GM19351 (cell line): Measurements from ENCODE around the gene DES.
"Not testable (repeated sequence)": the region's sequence is repeated elsewhere in the genome, so short reads cannot be mapped to it uniquely, and the experiment has no call there.

ENCODE experiments used
- ATAC-seq: cut with Tn5 transposase; IDR thresholded peaks from one replicate; pipeline ENCODE4 v1.9.1; 2021; ENCODE audit warnings: mild to moderate bottlenecking, moderate library complexity; ENCODE audit not compliant: unreplicated experiment

Gene DES

DNA sequence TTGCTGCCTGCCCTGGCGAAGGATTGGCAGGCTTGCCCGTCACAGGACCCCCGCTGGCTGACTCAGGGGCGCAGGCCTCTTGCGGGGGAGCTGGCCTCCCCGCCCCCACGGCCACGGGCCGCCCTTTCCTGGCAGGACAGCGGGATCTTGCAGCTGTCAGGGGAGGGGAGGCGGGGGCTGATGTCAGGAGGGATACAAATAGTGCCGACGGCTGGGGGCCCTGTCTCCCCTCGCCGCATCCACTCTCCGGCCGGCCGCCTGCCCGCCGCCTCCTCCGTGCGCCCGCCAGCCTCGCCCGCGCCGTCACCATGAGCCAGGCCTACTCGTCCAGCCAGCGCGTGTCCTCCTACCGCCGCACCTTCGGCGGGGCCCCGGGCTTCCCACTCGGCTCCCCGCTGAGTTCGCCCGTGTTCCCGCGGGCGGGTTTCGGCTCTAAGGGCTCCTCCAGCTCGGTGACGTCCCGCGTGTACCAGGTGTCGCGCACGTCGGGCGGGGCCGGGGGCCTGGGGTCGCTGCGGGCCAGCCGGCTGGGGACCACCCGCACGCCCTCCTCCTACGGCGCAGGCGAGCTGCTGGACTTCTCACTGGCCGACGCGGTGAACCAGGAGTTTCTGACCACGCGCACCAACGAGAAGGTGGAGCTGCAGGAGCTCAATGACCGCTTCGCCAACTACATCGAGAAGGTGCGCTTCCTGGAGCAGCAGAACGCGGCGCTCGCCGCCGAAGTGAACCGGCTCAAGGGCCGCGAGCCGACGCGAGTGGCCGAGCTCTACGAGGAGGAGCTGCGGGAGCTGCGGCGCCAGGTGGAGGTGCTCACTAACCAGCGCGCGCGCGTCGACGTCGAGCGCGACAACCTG is at the start of gene DES:
Gene DES (plus strand): TSS at position 223 of the 857 bp plus-strand sequence. CDS start 86 bp downstream, at position 309.
- ATAC-seq = no peak

DNA sequence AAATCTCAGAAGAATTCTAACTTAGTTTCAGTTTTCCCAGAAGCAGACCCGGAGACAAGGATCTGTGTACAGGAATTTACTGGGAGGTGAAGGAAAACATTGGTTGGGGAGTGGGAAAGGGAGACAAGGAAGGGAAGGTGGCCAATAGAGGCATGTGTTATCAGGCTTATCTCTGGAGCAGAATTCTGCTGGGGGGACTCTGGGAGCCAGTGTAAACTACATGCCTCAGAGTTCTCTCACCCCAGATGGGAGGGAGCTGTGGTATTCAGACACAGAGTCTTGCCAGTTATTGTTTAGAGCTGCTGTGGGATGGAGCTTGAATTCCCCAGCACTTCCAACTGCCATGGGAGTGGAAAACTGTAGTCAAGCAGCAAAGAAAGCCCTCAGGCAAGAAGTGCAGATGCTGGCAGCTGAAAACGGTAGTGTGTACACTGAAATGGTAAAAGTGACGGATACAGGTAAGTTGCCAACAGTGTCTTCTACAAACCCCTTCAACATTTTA is 49.4 kb upstream of the DES start:
- ATAC-seq = no peak

DNA sequence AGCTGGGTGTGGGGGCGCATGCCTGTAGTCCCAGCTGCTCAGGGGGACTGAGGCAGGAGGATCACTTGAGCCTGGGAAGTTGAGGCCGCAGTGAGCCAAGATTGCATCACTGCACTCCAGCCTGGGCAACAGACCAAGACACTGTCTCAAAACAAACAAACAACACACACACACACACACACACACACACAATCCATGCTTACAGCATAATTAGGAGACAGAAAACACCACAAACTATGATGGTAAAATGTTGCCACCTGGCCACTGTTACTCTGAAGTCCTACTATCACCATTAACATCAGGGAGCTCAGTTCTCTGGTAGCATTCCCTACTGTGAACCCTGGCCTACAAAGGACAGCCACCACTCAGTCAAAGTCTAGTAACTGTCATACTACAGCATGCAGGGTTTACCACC is 48.7 kb upstream of the DES start:
- no peak for ATAC-seq

DNA sequence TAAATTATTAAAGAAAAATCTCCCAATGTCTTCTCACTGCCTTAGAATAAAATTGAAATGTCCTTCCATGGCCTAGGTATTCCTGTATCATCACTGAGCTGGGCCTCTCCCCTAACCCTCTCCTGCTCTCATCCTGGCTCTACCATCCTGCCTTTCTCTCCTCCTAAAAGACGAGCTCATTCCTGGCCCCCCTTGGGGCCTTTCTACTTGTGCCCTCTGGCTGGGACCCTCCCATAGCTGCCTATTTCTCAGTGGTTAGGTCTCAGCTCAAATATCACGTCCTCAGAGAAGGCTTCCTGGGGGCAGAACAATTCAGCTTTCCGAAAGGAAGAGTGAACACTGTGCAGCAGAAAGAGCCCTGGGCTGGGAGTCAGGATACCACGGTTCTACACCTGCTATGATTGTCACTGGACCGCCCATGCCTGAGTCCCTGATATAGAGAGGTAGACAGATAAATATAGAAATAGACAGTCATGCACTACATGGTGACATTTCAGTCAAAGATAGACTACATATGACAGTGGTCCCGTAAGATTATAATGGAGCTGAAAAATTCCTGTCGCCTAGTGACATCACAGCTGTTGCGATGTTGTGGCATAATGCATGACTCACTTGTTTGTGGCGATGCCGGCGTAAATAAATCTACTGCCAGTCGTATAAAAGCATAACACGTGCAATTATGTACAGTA is 39.9 kb upstream of the DES start:
- no peak for ATAC-seq

DNA sequence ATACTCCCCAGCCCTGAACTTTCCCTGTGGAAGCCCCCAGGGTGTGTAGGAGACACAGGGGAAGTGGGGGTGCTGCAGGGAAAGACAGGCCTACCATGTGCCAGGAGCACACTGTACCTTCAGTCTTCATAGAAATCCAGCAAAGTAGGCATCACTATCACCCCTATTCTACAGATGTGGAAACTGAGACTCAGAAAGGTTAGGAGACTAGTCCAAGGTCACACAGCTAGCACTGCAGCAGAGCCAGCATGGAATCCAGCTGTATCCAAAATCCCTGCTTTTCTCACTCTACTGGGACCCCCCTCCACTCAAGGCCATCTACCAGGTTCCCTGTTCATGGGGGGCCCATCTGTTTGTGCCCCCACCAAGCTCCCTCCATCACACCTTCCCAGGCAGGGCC is 37.3 kb upstream of the DES start:
- no peak for ATAC-seq

DNA sequence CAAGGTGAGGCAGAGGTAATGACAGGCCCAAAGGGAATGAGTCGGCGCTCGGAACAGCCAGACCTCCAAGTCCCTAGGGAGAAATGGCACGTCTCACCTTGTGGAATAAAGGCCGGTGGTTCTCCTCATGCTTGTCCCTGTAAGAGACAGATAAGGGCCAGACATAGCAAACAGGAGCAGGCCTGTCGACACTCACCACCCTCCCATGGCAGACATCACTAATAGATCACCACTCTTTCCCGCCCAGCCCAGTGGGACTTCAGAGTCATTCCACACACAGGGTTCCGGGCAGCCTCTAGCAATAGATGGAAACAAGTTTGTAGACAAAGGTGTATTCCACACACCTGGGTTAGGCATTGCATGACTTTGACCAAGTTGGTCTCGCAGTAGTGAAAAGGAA is 36.7 kb upstream of the DES start:
- ATAC-seq = no peak

DNA sequence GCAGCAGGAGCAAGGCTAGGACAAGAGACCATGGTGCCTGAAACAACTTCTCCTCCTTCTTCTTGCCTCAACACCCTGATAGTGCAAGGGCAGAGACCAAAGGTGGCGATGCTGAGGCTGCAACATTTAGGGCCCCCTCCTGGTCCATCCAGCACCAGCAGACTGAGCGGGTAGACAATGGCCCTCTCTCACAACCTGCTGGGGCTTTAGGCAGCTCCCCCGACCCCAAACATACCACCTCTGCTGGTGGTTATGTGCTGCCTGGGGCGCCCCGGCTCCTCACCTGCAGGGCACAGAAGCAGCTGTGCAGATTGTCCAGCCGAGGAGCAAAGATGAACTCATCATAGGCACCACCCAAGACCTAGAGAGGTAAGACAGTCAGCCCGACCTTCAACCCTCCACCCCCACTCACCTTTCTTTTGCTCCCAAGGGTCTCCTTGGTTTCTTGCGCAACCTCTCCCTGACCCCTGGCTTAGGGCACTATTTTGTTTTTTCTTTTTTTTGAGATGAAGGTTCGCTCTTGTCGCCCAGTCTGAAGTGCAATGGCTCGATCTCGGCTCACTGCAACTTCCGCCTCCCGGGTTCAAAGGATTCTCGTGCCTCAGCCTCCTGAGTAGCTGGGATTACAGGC is 34.0 kb upstream of the DES start:
- ATAC-seq = no peak

DNA sequence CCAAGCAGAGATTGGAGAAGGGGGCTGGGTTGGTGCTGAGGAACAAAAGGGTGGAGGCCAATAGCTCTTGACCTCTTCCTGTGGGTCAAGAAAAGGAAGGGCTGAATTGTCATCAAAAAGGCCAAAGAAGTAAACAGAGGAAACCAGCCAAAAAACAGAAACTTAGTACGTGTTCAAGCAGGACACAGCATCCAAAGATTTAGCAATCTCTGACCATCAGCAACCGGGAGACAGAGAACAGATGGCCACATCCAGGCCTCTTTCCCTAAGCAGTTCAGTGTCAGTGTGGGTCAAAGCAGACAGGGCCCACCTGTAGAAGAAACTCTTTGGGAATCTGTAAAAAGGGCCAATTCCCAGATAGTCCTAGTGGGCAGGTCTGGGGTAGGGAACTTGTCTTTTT is 33.3 kb upstream of the DES start:
- no peak for ATAC-seq

DNA sequence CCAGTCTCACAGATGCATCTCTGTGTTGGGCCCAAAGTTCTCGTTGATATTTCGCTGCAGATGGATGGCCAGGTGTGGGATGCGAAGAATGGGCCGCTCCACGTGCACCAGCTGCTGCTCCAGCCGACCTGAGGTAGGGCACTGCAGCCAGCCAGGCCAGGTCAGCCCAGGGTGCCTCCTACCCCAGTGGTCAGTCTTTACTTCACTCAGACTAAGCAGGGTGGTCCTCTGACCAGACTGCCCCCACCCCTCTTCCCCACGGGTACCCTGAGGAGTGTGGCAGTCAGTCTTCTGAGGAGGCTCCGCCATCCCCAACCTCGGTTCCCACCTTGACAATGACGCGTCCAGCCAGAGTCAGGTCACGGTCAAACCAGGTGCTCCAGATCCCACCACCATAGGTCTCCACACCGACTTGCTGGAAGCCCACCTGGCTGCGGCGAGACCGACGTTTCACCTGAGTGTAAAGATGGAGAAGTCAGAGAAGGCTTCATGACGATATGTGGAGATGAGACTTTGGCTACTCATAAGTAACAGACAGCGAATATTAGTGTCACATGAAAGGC is 32.1 kb upstream of the DES start:
- ATAC-seq = no peak

DNA sequence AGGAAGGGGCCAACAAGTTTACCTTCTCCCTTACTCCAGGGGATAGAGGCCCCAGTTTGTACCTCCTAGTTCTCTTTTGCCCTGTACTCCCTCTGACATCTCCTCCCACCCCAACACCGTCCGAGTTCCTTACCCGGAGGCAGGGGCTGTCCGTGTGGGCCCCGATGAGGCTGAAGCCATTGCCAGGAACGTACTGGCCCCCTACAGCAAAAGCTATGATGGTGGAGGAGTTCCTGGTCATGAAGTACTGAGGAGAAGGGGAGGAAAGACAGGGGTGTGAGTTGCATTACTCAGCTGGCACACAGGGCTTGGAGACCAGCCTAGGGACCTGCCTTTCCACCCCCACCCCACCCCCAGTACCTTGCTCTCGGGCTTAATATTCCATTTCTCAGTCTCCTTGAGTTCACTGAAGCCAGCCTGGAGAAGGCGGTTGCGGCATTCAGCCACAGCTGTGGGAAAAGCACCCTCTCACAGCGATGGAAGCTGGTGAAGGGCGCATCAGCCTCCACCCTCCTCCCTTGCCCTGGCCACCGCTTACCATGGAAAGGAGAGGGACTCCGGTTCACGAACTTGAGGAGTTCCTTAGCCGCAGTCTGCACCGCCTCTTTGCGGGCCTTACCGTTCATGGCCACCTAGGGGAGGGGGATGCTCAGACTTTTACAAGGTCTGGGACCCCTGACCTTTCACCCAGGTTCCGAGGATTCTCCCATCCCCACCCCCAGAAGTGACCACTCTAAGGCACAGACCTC is 31.5 kb upstream of the DES start:
- ATAC-seq = no peak

DNA sequence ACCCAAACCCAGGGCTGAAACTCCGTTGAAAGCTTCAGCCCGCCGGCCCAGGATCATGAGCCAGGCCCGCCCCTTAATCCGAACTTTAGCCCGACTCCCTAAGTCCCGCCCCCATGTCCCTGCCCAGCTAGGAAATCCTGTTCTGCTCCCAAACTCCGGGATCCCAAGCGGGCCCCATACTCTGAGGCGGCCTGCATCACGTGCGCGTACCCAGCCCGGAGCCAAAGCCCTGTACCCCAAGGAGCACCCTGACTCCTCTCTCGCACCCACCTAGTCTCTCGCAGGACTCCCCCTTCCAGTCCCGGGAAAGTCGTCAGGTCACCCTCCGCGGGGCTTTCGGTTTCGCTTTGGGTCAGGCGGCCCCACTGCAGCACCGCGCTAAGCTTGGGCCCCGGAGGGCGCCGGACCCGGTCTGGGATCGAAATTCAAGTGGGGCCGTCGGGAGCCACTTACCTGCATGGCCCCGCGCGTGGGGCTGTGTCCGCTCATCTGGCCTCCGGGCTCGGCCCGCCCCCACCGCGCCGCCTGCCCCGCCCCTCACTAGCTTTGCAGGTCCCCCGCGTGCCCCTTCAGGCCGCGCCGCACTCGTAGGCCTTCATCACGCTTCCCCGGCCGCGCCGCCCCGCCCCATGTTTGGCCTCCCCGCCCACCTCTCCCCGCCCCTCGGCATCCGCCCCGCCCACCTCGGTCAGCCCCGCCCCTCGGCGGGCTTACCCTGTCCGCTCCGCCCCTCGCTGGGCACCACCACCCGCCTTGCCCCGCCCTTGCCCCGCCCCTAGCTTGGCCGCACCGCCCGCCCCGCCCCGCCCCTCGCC is 30.7 kb upstream of the DES start, which contains the start of gene DNPEP:
Gene DNPEP (minus strand): TSS at position 607 of the 815 bp plus-strand sequence. CDS start 118 bp downstream, at position 489.
- peak; percentile 55 for ATAC-seq

DNA sequence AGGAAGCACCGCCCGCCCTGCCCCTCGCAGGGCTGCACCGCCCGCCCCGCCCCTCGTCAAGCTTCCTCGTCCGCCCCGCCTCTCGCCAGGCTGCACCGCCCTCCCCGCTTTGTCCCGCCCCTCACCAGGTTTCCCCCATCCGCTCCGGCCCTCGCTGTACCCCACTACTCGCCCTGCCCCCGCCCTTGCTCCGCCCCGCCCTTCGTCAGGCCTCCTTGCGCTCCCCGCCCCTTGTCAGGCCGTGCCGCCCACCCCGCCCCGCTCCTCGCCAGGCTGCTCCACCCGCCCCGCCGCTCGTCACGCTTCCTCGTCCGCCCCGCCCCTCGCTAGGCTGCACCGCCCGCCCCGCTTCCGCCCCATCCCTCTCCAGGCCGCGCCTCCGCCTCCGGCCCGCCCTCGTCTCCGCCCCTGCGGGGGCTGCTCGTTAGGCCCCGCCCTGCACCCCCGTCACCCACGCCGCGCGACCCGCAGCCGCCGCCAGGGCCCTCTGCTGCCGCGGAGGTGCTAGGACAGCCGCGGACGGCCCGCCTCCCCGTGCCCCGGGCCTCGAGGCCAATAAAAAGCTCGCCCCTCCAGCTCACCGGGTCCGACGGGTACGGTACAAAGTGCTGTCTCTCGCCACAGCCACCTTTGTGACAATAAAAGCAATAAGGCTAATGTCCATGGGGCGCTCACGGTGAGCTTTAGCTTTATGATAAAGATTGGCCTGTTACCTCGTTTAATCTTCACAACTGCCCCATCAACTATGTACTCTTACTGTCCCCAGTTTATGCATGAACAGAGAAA is 29.9 kb upstream of the DES start:
- ATAC-seq = peak; percentile 74

DNA sequence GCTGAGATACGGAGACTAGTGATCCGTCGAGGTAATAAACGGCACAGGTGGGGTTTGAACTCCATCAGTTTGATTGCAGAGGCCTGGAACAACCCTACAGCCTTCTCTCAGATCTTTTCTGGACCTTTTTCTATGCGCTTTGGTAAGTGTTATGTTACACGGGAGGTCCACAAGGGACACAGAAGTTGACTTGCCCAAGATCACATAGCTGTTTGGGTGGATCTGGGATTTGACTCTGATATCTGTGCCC is 29.3 kb upstream of the DES start:
- no peak for ATAC-seq

DNA sequence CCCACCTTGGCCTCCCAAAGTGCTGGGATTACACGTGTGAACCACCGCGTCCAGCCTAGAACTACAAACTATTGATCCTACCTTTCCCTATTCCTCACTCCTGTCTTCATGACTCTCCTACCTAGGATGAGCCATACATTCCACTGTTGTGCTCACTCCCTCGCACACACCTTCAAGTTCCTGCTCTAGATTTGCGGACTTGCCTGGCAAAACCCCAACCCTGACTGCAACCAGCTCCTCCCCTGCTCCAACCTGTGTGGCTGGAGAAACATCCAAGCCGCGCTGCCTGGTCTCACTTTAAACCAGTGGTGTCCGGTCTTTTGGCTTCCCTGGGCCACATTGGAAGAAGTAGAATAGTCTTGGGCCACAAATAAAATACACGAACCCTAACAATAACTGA is 25.4 kb upstream of the DES start:
- ATAC-seq = no peak

DNA sequence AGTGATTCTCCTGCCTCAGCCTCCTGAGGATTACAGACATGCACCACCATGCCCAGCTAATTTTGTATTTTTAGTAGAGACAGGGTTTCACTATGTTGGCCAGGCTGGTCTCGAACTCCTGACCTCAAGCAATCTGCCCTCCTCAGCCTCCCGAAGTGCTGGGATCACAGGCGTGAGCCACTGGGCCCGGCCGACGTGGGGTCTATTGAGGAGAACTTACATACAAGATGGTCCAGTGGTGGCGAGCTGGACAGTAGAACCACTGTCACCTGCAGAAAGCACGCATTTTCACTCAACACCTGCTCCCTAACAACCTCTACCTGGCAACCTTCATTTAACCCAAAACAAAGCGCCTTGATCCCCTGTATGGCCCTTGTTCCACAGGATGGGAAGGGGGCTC is 23.1 kb upstream of the DES start:
- not testable (repeated sequence) for ATAC-seq

DNA sequence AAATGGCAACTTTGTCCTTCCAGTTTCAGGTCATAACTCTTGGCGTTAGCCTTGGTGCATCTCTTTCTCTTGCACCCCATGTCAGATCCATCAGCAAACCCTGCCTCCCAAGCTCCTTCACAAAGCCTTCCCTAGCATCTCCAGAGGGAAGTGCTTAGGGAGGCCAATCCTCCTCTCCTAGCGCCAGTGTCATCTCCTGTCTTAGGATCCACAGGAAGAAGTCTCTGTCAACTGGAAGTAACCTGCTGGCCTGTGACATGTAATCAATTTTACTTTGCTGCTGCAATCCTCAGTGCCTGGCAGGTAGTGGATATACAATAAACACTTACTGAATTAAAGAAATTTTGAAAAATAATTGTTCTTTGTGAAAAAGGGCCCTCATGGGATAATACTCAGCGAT is 22.6 kb upstream of the DES start:
- no peak for ATAC-seq

DNA sequence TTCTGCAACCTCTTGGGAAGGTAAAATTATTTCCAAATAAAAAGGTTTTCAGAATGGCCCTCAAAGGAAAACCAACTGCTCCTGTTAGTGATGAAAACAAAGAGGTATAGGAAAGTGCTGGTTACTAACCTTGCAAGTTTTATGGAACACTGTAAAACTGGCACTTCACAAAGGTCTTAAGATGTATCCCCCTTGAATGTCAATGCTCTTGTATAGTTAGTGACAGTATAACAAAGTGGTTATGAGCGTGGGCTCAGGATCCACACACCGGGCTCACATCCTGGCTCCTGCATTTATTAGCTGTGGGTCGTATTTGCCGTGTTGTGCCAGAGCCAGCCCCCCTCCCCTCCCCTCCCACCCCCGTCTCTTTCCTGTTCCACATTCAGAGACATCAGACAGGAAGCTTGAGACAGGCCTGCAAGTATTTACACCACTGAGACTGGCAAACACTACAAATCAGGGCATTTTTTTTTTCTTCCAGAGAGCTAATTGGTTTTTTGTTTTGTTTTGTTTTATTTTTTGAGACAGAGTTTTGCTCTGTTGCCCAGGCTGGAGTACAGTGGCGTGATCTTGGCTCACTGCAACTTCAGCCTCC is 21.2 kb upstream of the DES start:
- ATAC-seq = no peak

DNA sequence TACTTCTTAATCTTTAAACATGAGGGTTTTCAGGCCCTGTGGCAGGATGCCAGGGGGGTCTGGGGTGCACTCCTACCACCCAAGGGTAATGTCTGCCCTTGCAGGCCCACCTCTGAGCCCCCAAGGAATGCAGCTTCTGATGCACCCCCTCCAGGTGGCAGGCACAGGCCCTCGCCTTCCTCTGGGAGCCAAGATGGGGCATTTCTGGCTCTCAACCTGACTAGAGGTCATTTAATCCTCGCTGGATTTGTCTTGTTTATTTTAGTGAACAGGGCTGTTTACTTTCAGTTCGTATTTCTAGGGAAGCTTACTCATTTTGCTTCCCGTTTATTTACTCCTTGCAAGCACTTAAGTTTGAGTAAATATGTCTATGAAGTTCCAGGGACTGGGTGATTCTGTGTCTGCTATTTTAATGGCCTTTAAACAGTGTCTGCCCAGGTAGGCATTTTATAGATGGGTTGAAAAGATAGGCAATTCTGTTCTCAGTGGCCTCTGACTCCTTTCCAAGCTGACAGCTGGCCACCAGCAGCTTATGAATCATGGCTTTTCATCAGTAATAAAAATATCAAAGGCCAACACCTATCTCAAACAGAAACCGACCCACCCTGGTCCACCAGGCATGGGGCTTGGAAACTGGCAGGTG is 19.3 kb upstream of the DES start:
- ATAC-seq = no peak
